GM10266 (cell line): Measurements from ENCODE around the gene CALY.

ENCODE experiments used
- DNase-seq: peaks from one replicate; pipeline ENCODE4 v3.0.0; 2012; ENCODE audit errors: extremely low spot score
- CTCF ChIP-seq: IDR thresholded peaks from 2 replicates; pipeline ENCODE4 v1.5.1; 2012; ENCODE audit warnings: mild to moderate bottlenecking, low read depth; ENCODE audit not compliant: control insufficient read depth, insufficient read depth; ENCODE audit errors: missing control alignments

CALY gene

GRCh38 chr10:133329491-133330202 lies 7.0 kb downstream of the CALY start:
- TF ChIP-seq CTCF, result peak; percentile 95
- DNase-seq, result peak; percentile 91

GRCh38 chr10:133328358-133329343 lies 8.0 kb downstream of the CALY start:
- no peak for DNase-seq
- TF ChIP-seq CTCF, result no peak

DNA sequence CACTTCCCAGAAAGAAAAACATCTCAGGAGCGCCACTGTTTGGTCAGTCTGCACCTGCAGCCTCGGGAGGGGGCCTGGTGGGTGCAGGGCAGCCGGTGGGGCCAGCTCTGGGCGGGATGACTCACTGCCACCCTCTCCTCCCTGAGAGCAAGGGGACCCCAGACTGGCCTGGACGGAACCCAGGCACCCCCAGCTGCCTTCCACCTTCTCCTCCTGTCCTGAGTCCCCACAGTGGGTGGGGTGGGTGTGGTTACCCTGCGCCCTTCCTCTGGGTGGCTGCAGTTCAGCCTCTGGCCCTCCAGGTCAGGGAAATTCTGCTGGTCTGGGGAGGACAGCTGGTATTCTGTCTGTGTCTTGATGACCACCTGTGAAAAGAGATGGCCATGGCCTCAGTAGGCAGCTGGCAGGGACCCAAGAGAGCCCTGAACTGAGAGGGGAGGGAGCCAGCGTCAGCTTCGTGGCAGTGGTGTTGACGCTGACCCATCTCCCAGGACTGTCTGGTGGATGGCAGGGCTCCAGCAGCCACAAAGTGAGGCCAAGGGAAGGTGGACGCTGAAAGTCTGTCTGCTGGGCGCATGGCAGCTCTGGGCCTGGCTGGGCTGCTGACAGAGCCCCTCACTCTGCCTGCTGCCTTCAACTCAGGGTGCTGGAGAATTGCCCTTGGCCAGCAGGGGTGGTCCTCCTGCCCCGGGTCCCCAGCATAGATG lies 8.9 kb downstream of the CALY start:
- no peak for DNase-seq
- no peak for TF ChIP-seq CTCF

- no peak for DNase-seq
- TF ChIP-seq CTCF, result no peak
Observed at GRCh38 chr10:133326745-133327650, 9.7 kb downstream of the CALY start.

- TF ChIP-seq CTCF, result no peak
- DNase-seq, result no peak
Observed at GRCh38 chr10:133326223-133326551, 10.5 kb downstream of the CALY start.

DNA sequence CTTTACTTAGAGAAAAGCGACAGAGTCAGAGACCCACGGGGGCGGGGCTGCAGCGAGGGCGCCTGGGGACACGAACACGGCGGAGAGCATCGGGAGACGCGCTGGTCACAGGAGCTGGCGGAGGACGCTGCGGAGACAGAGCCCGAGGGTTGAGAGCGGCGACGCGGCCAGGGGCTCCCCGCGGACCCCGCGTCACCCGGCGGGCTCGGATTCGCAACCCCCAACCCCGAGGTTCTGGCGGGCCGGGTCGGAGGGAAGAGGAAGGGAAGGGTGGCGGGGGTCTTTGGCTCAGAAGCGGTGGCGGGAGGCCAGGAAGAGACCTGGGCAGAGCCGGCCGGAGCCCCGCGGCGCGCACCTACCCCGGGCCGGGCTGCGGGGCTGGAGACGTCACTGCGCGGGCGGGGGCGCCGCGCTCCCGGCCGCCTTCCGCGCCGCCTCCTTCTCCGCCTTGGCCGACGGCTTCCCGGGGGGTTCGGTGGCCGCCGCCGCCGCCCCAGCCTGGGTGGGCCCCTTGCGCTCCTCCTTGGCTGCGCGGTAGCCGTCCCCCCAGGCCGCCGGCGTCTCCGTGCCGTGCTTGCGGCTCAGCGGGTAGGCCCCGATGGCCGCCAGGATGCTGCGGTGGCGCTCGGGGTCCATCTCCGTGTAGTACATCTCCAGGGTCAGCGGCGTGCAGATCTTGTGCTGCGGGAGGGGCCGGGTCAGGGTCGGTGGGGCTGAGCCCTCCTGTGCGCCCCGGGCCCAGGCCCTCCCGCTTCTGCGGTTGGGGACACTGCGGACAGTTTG lies 11.1 kb downstream of the CALY start:
- TF ChIP-seq CTCF, result no peak

More for the DNA sequence above, 11.1 kb downstream of the CALY start:
- DNase-seq, result no peak
